Measurements from ENCODE around the gene EHD4.

GRCh38 chr15:41923401-41923997 is 48.9 kb downstream of the EHD4 start:
- no peak for TF ChIP-seq POLR2A (IDR thresholded peaks at IDR 0.05; ENCODE audit: low read depth, low read length)
- TF ChIP-seq TAF1 (IDR thresholded peaks at IDR 0.05; ENCODE audit: borderline replicate concordance, low read depth, low read length): no peak

All from GM12892 (cell line).